ENCODE data around the gene RAPGEF1. TPM values are rescaled to one million over a fixed set of nuclear protein-coding genes. Genes with fewer than 3 reads are reported as not detected.

RAPGEF1 gene
- total RNA-seq, 1 donor from 2014 or later = 144 TPM

GRCh38 chr9:131639769-131640437 is 100.0 kb downstream of the RAPGEF1 start:
- no peak for ATAC-seq
- Histone ChIP-seq H3K4me3 (no peak overlapping the region), H3K27me3 (no peaks in the 10 kb centered on the region), H3K4me1 (peaks cover 36% of the 10 kb centered on the region), H3K9me3 (no peaks in the 10 kb centered on the region), H3K36me3 (peaks cover 44% of the 10 kb centered on the region), H3K27ac (peak overlapping the region; percentile 6)
- DNase-seq = no peak
- TF ChIP-seq, protein P1, sequence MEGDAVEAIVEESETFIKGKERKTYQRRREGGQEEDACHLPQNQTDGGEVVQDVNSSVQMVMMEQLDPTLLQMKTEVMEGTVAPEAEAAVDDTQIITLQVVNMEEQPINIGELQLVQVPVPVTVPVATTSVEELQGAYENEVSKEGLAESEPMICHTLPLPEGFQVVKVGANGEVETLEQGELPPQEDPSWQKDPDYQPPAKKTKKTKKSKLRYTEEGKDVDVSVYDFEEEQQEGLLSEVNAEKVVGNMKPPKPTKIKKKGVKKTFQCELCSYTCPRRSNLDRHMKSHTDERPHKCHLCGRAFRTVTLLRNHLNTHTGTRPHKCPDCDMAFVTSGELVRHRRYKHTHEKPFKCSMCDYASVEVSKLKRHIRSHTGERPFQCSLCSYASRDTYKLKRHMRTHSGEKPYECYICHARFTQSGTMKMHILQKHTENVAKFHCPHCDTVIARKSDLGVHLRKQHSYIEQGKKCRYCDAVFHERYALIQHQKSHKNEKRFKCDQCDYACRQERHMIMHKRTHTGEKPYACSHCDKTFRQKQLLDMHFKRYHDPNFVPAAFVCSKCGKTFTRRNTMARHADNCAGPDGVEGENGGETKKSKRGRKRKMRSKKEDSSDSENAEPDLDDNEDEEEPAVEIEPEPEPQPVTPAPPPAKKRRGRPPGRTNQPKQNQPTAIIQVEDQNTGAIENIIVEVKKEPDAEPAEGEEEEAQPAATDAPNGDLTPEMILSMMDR (IDR thresholded peaks at IDR 0.05) = no peak
- intact Hi-C loops (cut with DNase I) = no loop called here

DNA sequence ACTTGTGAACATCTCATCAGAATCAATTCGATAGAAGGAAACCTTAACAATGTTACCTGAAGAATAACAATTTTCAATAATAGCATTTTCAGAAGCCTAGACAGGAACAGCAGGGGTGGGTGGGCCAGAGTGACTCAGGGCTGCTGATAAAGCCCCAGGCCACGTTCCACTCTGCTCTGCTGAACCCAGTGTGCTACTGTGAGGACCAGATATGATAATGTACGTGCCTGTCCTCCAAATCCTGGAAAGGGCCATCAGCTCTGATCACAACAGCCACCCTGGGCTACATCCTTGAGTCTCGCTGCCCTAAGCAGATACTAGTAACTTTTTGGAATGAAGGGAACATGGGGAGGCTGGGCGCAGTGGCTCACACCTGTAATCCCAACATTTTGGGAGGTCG is 103.3 kb downstream of the RAPGEF1 start:
- Histone ChIP-seq H3K9me3 (no peaks in the 10 kb centered on the region), H3K36me3 (peaks cover 37% of the 10 kb centered on the region), H3K27me3 (no peaks in the 10 kb centered on the region), H3K4me1 (peaks cover 35% of the 10 kb centered on the region), H3K27ac (peak overlapping the region; percentile 75), H3K4me3 (no peak overlapping the region)
- ATAC-seq (no peak), DNase-seq (no peak)
- intact Hi-C loops (cut with DNase I) = no loop called here
- TF ChIP-seq, protein P1 (IDR thresholded peaks at IDR 0.05) = no peak

GRCh38 chr9:131635892-131636291 is 104.0 kb downstream of the RAPGEF1 start:
- DNase-seq = no peak
- Histone ChIP-seq H3K27ac (peak overlapping the region; percentile 75), H3K4me1 (peaks cover 33% of the 10 kb centered on the region), H3K9me3 (no peaks in the 10 kb centered on the region), H3K36me3 (peaks cover 35% of the 10 kb centered on the region), H3K4me3 (no peak overlapping the region), H3K27me3 (no peaks in the 10 kb centered on the region)
- ATAC-seq = peak; percentile 45
- intact Hi-C loops (cut with DNase I) = no loop called here
- TF ChIP-seq, protein P1 (IDR thresholded peaks at IDR 0.05) = no peak

- ATAC-seq (peak; percentile 98), DNase-seq (peak; percentile 90)
- Histone ChIP-seq H3K27me3 (no peaks in the 10 kb centered on the region), H3K4me3 (no peak overlapping the region), H3K9me3 (no peaks in the 10 kb centered on the region), H3K36me3 (peaks cover 37% of the 10 kb centered on the region), H3K27ac (peak overlapping the region; percentile 75), H3K4me1 (peaks cover 29% of the 10 kb centered on the region)
- TF ChIP-seq, protein P1 (IDR thresholded peaks at IDR 0.05) = peak; percentile 6
- intact Hi-C loops (cut with DNase I) = no loop called here
These were observed 104.6 kb downstream of the RAPGEF1 start for GRCh38 chr9:131635285-131635684.

GRCh38 chr9:131633491-131634031 is 106.3 kb downstream of the RAPGEF1 start:
- H3K27ac ChIP-seq = no peak overlapping the region
- H3K4me3 ChIP-seq = no peak overlapping the region
- H3K27me3 ChIP-seq = no peaks in the 10 kb centered on the region
- ATAC-seq (no peak), DNase-seq (no peak)
- no peaks in the 10 kb centered on the region for H3K9me3 ChIP-seq
- TF ChIP-seq, protein P1 (IDR thresholded peaks at IDR 0.05) = no peak
- H3K36me3 ChIP-seq = peaks cover 32% of the 10 kb centered on the region
- peaks cover 30% of the 10 kb centered on the region for H3K4me1 ChIP-seq
- intact Hi-C loops (cut with DNase I) = no loop called here

Measured in upper lobe of right lung (tissue), 1 donor.